LNCaP clone FGC (cell line): Measurements from ENCODE around the gene SAMD13.
"Not testable (repeated sequence)": the region's sequence is repeated elsewhere in the genome, so short reads cannot be mapped to it uniquely, and the experiment has no call there.

ENCODE experiments used
- DNase-seq: peaks from one replicate; pipeline ENCODE4 v3.0.0-alpha.2; 2011; ENCODE audit warnings: low read depth
- H3K4me3 ChIP-seq: 2 replicates; pipeline ENCODE4 v1.5.1; 2011; ENCODE audit warnings: mild to moderate bottlenecking, low read depth, low read length, control low read depth
- TF ChIP-seq, protein P1 (sequence below): IDR thresholded peaks from 2 replicates; pipeline ENCODE4 v1.5.1; 2012; ENCODE audit warnings: mild to moderate bottlenecking; ENCODE audit not compliant: control insufficient read depth, insufficient read depth; ENCODE audit errors: extremely low read depth

The SAMD13 gene

DNA sequence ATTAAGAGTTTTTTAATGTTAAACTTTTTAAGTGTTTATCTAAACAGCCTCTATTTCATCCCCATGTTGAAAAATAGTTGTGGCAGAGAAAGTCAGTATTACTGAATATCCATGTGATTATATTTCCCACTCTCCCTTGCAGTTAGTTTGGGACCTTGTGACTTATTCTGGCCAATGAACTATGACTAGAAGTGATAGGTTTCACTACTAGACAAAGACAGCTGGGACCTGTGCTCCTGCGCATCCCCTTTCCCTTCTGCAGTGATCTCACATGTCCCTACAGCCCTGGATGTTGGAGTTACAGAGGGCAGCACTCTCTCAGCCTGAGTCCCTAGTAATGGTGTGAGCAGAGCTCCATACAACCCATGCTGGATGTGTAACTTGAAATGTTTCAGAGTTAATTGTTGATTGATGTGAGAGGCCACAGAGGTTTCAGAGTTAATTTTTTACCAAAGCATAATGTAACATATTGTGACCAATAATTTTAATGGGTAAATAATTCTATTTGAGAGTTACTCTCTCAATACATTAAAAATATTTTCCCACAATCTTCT is 18.7 kb upstream of the SAMD13 start:
- TF ChIP-seq, protein P1, sequence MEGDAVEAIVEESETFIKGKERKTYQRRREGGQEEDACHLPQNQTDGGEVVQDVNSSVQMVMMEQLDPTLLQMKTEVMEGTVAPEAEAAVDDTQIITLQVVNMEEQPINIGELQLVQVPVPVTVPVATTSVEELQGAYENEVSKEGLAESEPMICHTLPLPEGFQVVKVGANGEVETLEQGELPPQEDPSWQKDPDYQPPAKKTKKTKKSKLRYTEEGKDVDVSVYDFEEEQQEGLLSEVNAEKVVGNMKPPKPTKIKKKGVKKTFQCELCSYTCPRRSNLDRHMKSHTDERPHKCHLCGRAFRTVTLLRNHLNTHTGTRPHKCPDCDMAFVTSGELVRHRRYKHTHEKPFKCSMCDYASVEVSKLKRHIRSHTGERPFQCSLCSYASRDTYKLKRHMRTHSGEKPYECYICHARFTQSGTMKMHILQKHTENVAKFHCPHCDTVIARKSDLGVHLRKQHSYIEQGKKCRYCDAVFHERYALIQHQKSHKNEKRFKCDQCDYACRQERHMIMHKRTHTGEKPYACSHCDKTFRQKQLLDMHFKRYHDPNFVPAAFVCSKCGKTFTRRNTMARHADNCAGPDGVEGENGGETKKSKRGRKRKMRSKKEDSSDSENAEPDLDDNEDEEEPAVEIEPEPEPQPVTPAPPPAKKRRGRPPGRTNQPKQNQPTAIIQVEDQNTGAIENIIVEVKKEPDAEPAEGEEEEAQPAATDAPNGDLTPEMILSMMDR = no peak
- no peak overlapping the region for H3K4me3 ChIP-seq
- DNase-seq = no peak

DNA sequence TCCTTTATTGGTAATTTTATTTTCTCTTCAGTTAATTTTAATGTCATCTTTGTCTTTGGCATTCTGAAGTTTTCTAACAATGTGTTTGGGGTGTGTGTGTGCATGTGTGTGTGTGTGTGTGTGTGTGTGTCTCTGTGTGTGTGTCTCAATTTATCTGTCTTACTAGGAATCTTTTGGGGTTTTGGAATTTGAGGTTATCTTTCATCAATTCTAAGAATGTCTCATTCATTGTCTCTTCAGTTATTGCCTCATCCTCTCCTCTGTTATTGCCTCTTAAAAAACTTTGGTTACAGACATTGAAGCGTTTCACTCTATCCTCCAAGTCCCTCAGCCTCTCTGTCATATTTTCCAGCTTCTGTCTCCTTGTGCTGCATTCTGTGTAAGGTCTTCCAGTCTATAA is 18.1 kb upstream of the SAMD13 start:
- no peak for DNase-seq
- no peak overlapping the region for H3K4me3 ChIP-seq

DNA sequence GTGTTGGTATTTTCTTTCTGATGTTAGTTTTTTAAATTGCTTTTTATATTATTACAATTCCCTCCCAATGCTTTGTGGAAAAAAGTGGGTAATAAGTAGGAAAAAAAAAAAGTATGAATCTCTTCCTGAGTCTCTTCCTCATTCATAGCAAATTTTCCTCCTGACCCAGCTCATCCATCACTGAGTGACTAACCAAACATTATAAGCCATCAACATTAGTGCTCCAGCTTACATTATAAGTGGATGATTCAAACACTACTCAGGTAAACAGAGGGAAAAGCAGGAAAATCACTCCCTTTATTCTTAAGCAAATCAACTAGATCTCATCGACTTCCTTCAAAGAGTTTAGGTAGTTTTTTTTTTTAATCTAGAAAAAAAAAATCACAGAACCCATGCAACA is 15.4 kb upstream of the SAMD13 start:
- TF ChIP-seq, protein P1 = no peak
- no peak for DNase-seq

More for the DNA sequence above, 18.1 kb upstream of the SAMD13 start:
- TF ChIP-seq, protein P1 = no peak

DNA sequence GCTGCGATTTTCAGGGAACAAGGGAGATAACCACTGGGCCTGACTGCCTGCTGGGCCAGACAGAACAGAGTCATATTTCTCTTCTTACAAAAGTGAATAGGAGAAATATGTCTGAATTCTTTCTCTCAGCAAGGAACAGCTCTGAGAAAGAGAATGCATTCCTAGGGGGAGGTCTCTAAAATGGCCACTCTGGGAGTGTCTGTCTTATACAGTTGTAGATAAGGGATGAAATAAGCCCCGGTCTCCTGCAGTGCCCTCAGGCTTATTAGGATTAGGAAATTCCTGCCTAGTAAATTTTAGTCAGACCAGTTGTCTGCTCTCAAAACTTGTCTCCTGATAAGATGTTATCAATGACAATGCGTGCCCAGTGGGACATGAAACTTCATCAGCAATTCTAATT is 14.1 kb upstream of the SAMD13 start:
- not testable (repeated sequence) for H3K4me3 ChIP-seq, DNase-seq

More for the DNA sequence above, 15.4 kb upstream of the SAMD13 start:
- H3K4me3 ChIP-seq = no peak overlapping the region

DNA sequence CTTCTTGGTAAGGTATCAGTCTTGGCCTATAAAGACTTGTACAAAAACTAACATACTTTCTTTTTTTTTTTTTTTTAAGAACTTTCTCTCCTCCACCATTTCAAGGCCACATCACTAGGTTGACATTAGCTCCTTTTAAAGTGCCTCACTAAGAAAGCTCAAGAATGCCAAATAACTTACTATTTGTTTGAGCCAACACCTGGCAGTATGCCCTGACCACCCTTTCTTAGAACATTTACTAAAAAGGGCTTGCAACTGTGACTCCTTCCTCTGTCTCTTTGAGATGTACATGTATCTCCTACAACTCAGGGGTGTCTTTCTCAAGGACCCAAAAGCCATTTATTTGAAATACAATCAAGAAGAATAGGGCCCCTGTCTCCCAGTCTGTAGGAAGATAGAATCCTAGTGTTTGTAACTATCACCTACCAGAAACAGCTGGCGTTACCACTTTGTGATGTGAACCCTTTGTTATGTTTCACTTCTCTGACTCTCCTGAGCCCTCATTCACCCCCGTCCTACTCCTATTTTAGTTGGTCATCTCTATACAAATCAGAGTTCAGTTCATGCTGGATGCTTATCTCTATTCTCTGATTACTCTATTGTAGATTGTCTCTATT is 12.2 kb upstream of the SAMD13 start:
- H3K4me3 ChIP-seq = no peak overlapping the region

DNA sequence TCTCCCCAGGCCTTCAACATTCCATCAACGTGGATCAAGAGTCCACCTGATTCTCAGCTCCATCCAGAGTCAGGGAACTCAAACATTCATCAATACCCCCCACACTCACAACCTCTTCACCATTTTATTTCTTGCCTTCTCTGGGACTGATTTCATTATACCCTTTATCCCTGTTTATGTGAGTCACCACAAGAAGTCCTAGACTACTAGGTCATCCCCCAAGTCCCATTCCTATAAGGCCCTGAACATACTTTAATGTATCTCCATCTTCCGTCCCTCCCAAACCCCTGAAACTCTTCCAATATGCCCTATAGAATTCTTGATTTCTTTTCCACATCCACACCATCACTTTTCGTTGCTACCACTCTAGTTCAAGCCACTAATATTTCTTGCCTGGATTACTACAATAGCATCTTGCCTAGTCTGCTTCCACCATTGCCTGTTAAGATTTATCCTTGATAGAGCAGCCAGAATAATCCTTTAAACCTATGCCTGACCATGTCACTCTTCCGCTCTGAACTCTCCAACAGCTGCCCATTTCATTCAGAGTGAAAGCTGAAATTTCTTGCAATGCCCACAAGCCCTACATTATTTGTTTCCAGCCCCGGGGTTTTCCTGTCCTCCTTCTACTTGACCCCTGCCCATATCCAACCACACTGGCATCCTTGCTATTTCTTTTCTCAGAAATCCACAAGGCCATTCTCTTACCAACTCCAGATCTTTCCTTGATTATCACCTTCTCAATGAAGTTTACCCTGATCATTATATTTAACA is 9.4 kb upstream of the SAMD13 start:
- TF ChIP-seq, protein P1 = no peak
- no peak overlapping the region for H3K4me3 ChIP-seq
- DNase-seq = no peak

More for the DNA sequence above, 12.2 kb upstream of the SAMD13 start:
- TF ChIP-seq, protein P1 = no peak
- DNase-seq = no peak

DNA sequence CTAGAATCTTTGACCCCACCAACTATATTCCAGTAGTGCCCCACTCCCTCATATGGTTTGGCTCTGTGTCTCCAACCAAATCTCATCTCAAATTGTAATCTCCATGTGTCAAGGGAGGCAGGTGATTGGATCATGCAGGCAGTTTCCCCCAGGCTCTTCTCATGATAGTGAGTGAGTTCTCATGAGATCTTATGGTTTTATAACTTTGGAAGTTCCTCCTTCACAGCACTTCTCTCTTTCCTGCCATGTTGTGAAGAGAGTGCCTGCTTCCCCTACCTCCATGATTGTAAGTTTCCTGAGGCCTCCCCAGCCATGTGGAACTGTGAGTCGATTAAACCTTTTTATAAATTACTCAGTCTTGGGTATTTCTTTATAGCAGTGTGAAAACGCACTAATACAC is 7.7 kb upstream of the SAMD13 start:
- TF ChIP-seq, protein P1 = no peak
- DNase-seq = no peak

More for the DNA sequence above, 7.7 kb upstream of the SAMD13 start:
- no peak overlapping the region for H3K4me3 ChIP-seq
